ENCODE results near the gene ISLR2. TPM values are rescaled to one million over a fixed set of nuclear protein-coding genes. Genes with fewer than 3 reads are reported as not detected.

ISLR2 gene
- total and polyA plus RNA-seq, 2 experiments from 2014 or later = 0.13 TPM; not detected in 1

GRCh38 chr15:74165461-74165860 lies 35.1 kb downstream of the ISLR2 start:
- no peaks in the 10 kb centered on the region for H3K27me3 ChIP-seq
- no peak overlapping the region for H3K4me2 ChIP-seq

GRCh38 chr15:74167891-74168331 lies 37.5 kb downstream of the ISLR2 start:
- no peaks in the 10 kb centered on the region for H3K9me2 ChIP-seq (replicated peaks; ENCODE audit: insufficient read depth)
- H3K27me3 ChIP-seq = no peaks in the 10 kb centered on the region
- TF ChIP-seq CTCF (IDR thresholded peaks at IDR 0.05; ENCODE audit: poor library complexity) (no peak), EZH2 (IDR thresholded peaks at IDR 0.05; ENCODE audit: borderline replicate concordance) (no peak), EZH2phosphoT487 (IDR thresholded peaks at IDR 0.05; ENCODE audit: low read depth, severe bottlenecking, unreplicated experiment) (no peak)
- H3K36me3 ChIP-seq (replicated peaks; ENCODE audit: insufficient read depth, low read depth) = no peaks in the 10 kb centered on the region
- no peak overlapping the region for H3K4me3 ChIP-seq
- no peak for DNase-seq (ENCODE audit: low spot score)
- H3K4me1 ChIP-seq (ENCODE audit: insufficient read depth) = peaks cover 6% of the 10 kb centered on the region
- no peaks in the 10 kb centered on the region for H3K79me2 ChIP-seq
- H3K27ac ChIP-seq = no peak overlapping the region
- no peak overlapping the region for H2AFZ ChIP-seq
- H3K4me2 ChIP-seq = no peak overlapping the region
- no peaks in the 10 kb centered on the region for H3K9me3 ChIP-seq (ENCODE audit: low read depth)
- no peaks in the 10 kb centered on the region for H4K20me1 ChIP-seq (ENCODE audit: insufficient read depth, poor library complexity, severe bottlenecking)
- 85% methylated on average over 4 of the region's 4 CpGs for WGBS (ENCODE audit: low lambda C conversion rate, missing lambda C conversion rate)

More at GRCh38 chr15:74165461-74165860, 35.1 kb downstream of the ISLR2 start:
- H3K9me3 ChIP-seq (ENCODE audit: low read depth) = no peaks in the 10 kb centered on the region
- H3K9me2 ChIP-seq (replicated peaks; ENCODE audit: insufficient read depth) = no peaks in the 10 kb centered on the region
- no peak overlapping the region for H3K27ac ChIP-seq
- no peak overlapping the region for H2AFZ ChIP-seq
- no peaks in the 10 kb centered on the region for H3K79me2 ChIP-seq
- H4K20me1 ChIP-seq (ENCODE audit: insufficient read depth, poor library complexity, severe bottlenecking) = no peaks in the 10 kb centered on the region
- no peak for DNase-seq (ENCODE audit: low spot score)
- 91% methylated on average over 1 of the region's 1 CpG for WGBS (ENCODE audit: low lambda C conversion rate, missing lambda C conversion rate)
- no peak overlapping the region for H3K4me3 ChIP-seq
- no peaks in the 10 kb centered on the region for H3K36me3 ChIP-seq (replicated peaks; ENCODE audit: insufficient read depth, low read depth)
- H3K4me1 ChIP-seq (ENCODE audit: insufficient read depth) = no peaks in the 10 kb centered on the region
- TF ChIP-seq EZH2phosphoT487 (IDR thresholded peaks at IDR 0.05; ENCODE audit: low read depth, severe bottlenecking, unreplicated experiment) = no peak
- no peak for TF ChIP-seq EZH2 (IDR thresholded peaks at IDR 0.05; ENCODE audit: borderline replicate concordance)
- TF ChIP-seq CTCF (IDR thresholded peaks at IDR 0.05; ENCODE audit: poor library complexity) = no peak

GRCh38 chr15:74168711-74169126 lies 38.3 kb downstream of the ISLR2 start:
- H3K4me2 ChIP-seq = no peak overlapping the region
- no peaks in the 10 kb centered on the region for H3K27me3 ChIP-seq
- no peaks in the 10 kb centered on the region for H3K79me2 ChIP-seq
- no peaks in the 10 kb centered on the region for H3K36me3 ChIP-seq (replicated peaks; ENCODE audit: insufficient read depth, low read depth)
- H3K9me2 ChIP-seq (replicated peaks; ENCODE audit: insufficient read depth) = no peaks in the 10 kb centered on the region
- TF ChIP-seq EZH2 (IDR thresholded peaks at IDR 0.05; ENCODE audit: borderline replicate concordance) (no peak), EZH2phosphoT487 (IDR thresholded peaks at IDR 0.05; ENCODE audit: low read depth, severe bottlenecking, unreplicated experiment) (no peak), CTCF (IDR thresholded peaks at IDR 0.05; ENCODE audit: poor library complexity) (no peak)
- no peak overlapping the region for H2AFZ ChIP-seq
- H3K4me3 ChIP-seq = no peak overlapping the region
- H4K20me1 ChIP-seq (ENCODE audit: insufficient read depth, poor library complexity, severe bottlenecking) = no peaks in the 10 kb centered on the region
- 68% methylated on average over 3 of the region's 3 CpGs for WGBS (ENCODE audit: low lambda C conversion rate, missing lambda C conversion rate)
- no peaks in the 10 kb centered on the region for H3K9me3 ChIP-seq (ENCODE audit: low read depth)
- H3K27ac ChIP-seq = no peak overlapping the region
- H3K4me1 ChIP-seq (ENCODE audit: insufficient read depth) = peaks cover 14% of the 10 kb centered on the region
- DNase-seq (ENCODE audit: low spot score) = no peak
